ENCODE measurements around the gene CDHR2. TPM values are rescaled to one million over a fixed set of nuclear protein-coding genes. Genes with fewer than 3 reads are reported as not detected.

The CDHR2 gene
- polyA plus RNA-seq, 1 donor = 247 TPM

Other genes starting within 250 kb of the CDHR2 start
- 116 TPM for gene KIAA1191, start 187.6 kb upstream of the CDHR2 start, polyA plus RNA-seq
- 6.5 TPM for gene ARL10, start 183.9 kb upstream of the CDHR2 start, polyA plus RNA-seq
- 27.6 TPM for gene NOP16, start 160.7 kb upstream of the CDHR2 start, polyA plus RNA-seq
- 133 TPM for gene HIGD2A, start 160.6 kb upstream of the CDHR2 start, polyA plus RNA-seq
- 137 TPM for gene CLTB, start 132.8 kb upstream of the CDHR2 start, polyA plus RNA-seq
- gene FAF2, start 101.0 kb upstream of the CDHR2 start, polyA plus RNA-seq = 50.9 TPM
- 56.3 TPM for gene RNF44, start 11.9 kb upstream of the CDHR2 start, polyA plus RNA-seq
- 7.0 TPM for gene GPRIN1, start 60.8 kb downstream of the CDHR2 start, polyA plus RNA-seq
- gene SNCB, start 81.2 kb downstream of the CDHR2 start, polyA plus RNA-seq = 0.39 TPM
- gene EIF4E1B, start 81.3 kb downstream of the CDHR2 start, polyA plus RNA-seq = not detected
- 25.7 TPM for gene TSPAN17, start 98.1 kb downstream of the CDHR2 start, polyA plus RNA-seq

Measured in large intestine (tissue), 1 donor.